ENCODE measurements around the gene GPR158.
"Not testable (repeated sequence)": the region's sequence is repeated elsewhere in the genome, so short reads cannot be mapped to it uniquely, and the experiment has no call there.

The GPR158 gene

DNA sequence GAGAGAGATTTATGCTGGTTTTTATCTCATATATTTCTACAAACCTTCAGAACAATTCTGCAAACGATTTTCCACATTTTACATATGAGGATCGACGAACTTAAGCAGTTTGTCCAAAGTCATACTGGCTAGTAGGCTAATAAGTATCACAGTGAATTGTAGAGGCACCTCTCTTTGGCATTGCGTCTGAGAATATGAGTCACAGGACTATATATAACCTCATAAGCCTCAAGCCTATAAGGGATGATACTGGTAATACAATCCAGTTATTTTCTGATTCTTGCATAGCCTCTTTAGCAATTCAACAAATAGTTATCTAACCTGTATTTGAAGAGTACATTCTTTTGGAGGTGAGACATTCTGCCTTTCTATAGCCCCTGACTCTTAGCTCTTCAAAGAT is 129.8 kb downstream of the GPR158 start:
- no peak for DNase-seq

DNA sequence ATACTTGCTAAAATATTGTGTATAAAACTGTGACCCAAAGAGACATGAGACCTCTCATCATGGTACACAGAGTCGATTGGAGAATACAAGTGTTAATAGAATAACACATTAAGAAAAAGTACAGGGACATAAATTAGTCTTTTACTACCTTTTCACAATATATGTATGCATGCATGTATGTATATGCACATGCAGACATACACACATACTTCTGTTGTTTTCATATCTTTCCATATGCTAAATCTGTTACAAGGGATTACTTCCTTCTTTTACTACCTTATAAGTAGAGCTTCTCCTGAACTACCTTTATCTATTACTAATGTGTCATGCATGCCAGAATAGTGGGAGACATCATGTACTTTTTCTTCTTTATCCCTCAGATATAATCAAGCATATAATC is 131.6 kb downstream of the GPR158 start:
- DNase-seq, result no peak

DNA sequence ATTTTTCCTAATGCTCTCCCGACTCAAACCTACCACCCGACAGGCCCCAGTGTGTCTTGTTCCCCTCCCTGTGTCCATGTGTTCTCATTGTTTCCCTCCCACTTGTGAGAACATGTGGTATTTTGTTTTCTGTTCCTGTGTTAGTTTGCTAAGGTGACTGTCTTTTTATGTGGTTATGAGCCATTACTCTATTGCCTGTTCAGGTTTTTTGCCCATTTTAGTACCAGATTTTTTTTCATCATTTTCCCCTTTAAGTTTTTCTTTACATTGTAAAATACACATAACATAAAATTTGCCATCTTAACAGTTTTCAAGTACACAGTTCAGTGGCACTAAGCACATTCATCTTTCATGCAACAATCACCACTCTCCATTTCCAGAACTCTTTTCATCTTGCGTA is 133.5 kb downstream of the GPR158 start:
- no peak for DNase-seq

DNA sequence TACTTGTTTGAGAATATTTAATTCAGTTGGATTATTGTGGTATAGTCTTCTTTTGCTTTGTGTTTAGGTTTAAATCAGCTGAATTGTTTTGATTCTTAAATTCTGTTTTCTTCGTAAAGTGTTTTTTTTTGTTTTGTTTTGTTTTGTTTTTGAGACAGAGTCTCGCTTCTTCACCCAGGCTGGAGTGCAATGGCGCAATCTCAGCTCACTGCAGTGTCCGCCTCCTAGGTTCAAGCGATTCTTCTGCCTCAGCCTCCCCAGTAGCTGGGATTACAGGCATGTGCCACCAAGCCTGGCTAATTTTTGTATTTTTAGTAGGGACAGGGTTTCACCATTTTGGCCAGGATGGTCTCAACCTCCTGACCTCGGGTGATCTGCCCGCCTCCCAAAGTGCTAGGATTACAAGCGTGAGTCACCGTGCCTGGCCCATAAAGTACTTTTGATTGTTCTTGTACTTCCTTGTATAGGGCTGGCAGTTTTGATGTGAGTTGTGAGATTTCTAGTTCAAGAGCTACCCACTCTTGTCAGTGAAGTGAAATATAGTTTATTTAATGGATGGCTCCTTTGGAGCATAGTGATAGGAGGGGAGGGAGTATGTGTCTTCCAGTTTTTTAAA is 142.9 kb downstream of the GPR158 start:
- not testable (repeated sequence) for DNase-seq

DNA sequence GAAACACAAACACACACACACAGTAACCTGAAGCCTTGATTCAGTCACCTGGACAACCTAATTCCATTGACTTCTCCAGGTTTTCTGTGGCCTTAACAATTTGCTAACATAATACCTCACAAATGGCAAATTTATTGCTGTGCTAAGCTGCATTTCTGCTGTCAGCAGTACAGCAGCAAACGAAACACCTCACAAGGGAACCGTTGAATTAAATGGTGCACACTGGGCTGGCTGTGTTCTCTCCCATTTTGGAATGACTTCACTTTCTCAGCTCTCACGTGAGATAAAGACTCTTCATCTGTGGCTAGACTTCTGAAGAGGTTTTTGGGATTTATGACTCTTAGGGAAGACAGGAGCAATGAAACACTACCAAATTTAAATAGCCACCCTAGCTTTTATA is 152.5 kb downstream of the GPR158 start:
- peak; percentile 4 for DNase-seq

DNA sequence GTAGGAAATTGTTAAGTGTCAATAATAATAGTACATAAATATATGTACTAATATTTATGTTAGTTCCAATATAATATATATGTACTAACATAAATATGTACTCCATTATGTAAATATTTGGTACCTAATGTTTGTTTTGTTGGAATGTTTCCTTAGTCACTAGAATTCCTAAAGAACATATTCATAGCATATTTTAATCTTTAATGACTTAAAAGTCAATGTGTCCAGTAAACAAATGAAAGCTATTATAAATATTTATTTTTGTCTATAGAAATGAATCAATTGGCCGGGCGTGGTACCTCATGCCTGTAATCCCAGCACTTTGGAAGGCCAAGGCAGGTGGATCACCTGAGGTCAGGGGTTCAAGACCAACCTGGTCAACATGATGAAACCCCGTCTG is 153.6 kb downstream of the GPR158 start:
- no peak for DNase-seq

DNA sequence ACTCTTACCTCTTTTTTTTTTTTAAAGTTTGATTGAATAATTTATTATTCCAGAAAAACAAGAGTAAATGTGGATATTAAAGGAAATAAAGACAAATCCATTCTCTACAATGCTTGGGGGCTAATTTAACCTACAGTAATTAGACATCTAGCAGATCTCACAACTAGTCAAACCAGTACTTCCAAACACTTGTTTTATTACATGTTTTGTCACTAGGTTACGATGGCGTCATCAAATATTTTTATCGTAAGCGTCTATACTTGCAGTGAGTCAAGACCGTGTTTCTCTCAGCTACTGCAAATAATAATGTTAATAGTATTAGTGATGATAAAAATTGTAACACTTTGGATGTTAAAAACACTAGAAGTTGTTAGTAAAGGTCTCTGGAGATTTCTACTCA is 154.8 kb downstream of the GPR158 start:
- DNase-seq, result not testable (repeated sequence)

DNA sequence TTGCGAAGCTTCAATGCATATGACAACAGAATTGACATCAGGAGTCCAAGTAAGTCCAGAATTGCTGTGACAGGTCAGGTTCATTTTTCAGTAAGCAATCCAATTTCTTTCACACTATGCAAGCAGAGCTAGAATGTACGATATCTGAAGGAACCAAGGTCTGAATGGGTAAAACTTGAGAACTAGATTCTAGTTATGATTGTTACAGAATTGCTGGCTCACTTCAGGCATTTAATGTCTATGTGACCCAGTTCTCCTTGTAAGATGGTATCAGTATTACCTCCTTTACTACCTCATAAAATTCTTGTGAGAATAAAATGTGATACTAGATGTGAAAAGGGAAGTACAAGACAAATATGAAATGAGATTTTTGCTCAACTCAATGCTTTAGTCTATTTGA is 159.6 kb downstream of the GPR158 start:
- no peak for DNase-seq

DNA sequence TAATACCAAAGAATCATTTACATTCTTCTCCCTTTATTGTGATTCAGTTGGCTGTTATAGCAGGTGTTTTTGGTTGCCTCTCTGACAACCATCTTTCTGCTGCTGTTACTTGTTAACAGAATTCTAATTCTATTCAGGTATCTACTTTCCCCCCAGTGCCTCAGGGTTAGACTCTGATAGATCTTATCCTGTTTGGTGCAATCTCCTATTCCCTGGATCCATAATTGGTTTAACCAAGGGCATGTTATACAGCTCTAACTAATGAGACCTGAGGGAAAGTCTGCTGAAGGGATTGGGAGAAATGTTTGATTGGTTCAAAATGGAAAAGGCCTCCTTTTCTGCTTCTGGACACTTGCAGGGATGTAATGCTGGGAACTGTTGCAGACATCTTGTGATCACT is 161.5 kb downstream of the GPR158 start:
- DNase-seq, result no peak

DNA sequence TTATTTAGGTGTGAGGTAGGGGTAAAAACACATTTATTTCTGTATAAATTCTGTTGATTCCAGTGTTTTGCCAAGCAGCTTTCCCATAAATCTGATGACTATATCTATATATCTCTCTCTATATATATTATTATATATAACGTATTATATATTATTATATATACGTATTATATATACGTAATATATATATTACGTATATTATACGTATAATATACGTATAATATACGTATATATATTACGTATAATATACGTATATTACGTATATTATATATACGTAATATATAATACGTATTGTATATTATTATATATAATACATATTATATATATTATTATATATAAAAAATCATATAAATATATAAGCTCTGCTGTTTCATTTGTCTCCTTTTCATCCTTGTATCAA is 163.5 kb downstream of the GPR158 start:
- peak; percentile 12 for DNase-seq

DNA sequence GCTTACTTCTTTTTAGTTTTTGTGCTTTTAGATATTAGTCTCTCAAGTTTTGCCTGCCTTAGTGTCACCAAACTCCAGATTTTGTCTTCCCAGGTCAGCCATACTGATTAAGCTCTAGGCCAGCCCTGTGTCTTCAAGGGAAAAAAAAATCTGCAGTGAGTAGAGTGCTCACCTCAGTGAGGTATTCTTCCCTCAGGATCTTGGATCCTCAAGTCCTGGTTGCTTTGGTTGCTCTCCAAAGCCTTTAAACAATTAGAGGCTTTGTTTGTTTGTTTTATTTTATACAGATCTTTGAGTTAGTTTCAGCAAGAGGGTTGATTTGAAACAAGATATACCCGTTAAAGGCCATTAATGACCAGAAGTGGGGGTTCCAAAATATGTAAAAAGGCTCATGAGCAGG is 165.2 kb downstream of the GPR158 start:
- no peak for DNase-seq

DNA sequence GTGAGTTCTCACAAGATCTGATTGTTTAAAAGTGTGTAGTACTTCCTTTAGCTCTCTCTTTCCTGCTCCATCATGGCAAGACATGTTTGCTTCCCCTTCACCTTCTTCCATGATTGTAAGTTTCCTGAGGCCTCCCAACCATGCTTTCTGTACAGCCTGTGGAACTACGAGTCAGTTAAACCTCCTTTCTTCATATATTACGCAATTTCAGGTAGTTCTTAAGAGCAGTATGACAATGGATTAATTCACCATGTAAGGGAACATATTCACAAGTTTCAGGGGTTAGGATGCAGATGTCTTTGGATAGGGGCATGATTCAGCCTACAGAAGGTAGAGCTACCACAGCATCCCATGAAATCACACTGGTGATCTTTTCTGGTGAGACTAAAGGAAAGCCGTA is 174.7 kb downstream of the GPR158 start:
- no peak for DNase-seq

DNA sequence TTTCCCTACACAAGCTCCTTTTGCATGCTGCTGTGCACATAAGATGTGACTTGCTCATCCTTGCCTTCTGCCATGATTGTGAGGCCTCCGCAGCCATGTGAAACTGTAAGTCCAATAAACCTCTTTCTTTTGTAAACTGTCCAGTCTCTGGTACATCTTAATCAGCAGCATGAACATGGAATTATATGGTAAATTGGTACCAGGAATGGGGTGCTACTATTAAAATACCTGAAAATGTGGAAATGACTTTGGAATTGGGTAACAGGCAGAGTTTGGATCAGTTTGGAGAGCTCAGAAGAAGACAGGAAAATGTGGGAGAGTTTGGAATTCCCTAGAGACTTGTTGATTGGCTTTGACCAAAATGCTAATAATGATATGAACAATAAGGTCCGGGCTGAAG is 181.8 kb downstream of the GPR158 start:
- DNase-seq, result no peak

DNA sequence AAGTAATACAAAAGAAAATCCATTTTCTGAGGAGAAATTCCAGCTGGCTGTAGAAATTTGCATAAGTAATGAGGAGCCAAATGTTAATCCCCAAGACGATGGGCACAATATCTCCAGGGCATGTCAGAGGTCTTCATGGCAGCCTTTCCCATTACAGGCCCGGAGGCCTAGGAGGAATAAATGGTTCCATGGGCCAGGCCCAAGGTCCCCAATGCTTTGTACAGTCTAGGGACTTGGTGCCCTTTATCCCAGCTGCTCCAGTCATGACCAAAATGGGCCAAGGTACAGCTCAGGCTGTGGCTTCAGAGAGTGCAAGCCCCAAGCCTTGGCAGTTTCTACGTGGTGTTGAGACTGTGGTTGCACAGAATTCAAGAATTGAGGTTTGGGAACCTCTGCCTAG is 182.5 kb downstream of the GPR158 start:
- DNase-seq, result no peak

DNA sequence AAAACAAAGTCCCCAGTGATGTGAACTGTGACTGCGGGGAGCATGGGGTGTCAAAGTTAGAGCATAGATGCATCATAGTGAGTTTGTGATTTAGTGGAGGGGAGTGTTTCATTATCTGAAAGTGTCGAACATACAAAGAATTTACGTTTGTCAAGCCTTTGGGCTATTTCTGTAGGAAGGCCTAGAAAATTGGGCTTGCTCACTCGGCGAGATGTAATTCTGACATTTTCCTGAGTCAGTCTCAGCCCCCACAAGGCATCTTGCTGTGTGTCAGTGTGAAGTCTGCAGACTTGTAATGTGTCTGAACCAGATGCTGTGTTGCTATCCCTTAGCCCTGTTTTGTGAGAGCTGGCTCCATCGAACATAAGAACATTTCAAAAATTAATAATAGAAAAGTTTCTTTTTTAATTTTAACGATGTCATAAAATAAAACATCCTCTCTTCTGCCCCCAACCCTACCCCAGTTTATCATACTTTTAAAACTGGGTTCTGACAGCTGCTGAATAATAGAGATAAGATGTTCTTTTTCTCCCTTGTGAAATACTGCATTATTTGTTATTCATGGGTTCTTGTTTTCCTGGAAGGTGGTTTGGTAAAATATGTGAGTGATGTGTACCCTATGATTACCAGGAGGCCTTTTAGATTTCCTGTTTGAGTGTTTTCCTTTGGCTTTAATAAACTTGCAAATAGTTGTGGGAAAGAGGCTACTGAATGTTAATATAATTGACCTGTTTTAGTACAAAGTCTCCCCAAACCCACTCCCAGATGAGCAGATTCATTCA is 207.4 kb downstream of the GPR158 start:
- peak; percentile 52 for DNase-seq

DNA sequence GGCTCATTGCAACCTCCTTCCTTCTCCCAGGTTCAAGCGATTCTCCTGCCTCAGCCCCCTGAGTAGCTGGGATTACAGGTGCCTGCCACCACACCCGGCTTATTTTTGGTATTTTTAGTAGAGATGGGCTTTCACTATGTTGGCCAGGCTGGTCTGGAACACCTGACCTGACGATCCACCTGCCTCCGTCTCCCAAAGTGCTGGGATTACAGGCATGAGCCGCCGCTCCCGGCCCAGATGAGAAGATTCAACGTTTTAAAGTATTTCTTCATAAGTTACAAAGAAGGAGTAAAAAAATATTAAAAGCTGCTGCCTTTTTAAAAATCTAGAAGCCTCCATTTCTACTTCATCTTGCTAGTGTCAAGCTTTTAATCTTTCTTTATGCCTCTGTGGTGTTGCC is 208.1 kb downstream of the GPR158 start:
- DNase-seq, result not testable (repeated sequence)

DNA sequence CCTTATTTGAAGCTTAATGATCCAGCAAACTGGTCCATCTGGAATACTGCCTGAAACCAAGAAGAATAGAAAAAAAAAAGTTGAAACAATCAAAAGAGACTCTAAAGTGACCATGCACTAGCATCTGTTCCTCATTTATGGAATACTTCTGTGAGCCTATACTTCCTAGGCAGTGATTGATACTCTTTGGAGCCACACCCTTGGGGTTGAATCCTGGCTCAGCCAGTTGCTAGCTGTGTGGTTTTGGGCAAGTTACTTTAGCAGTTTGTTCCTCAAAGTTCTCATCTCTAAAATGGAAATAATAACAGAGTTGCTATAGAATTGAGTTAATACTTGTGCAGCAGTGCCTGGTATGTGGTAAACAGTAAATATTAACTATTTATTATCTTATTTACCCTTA is 208.9 kb downstream of the GPR158 start:
- DNase-seq, result peak; percentile 57

DNA sequence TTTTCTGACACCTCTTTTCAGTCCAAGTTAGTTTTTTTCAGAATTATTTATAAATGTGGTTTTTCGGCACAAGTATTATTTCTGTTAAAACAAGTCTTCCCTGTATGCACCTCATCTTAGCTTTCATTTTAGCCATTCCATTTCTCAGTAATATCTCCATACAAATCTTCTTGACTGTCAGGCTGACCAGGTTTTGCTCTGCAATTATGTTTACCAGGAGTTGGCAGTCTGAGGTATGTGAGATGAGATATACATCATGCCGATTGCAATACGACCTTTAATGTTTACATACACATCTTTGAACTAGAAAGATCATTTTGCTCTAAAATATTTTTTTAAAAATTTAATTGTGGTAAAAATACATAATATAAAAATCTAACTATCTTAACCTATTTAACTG is 209.8 kb downstream of the GPR158 start:
- DNase-seq, result no peak

DNA sequence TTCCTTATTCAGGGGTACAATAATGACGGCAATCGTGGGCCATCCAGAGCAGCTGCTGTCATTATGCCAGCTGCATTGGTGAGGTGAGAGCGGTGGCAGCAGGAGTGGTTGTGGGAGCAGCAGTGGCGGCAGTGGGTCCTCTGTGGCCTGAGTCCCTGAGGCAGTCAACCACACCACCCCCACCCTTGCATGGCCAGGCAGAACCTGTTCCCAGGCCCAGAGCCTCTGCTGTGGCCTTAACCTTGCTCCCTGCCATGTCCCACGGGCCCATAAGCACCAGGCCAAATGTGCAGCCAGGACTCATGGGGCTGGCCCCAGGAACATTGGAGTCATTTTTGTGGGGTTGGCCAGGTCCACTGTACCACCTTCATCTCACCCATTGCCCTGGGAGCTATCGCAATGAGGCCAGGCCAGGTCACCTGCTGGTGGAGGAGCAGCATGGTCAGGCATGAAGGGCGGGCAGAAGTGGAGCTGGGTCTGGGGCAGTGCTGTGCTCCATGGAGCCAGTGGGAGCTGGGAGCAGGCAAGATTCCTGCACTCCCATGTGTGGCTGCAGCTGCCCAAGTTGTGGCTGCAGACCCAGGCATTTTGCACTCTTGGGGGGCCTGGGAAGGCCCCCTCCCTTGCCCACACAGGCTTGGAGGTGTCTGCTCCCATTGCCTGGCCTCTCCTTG is 213.5 kb downstream of the GPR158 start:
- DNase-seq, result no peak

DNA sequence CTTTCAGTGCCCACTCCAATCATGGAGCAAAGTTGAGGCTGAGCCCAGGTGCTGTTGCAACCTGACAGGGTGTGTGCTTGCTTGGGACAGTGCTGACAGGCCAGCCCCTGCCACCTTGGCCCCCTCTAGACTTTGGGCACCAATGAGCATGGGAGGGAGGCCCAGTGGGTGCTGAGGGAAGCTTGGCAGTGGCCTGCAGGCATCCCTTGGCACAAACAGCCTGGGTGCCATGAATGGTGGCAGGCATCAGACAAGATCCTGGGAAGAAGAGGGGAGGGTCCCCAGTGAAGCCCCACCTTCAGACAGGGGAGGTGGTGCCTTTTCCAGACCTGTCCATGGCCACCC is 214.0 kb downstream of the GPR158 start:
- no peak for DNase-seq

DNA sequence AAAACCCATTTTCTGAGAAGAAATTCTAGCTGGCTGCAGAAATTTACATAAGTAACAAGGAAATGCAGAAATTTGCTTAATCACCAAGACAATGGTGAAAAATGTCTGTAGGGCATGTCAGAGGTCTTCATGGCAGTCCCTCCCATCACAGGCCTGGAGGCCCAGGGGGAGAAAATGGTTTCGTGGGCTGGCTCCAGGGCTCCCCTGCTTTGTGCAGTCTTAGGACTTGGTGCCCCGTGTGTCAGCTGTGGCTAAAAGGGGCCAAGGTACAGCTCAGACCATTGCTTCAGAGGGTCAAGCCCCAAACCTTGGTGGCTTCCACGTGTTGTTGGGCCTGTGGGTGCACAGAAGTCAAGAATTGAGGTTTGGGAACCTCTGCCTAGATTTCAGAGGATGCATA is 215.9 kb downstream of the GPR158 start:
- no peak for DNase-seq

DNA sequence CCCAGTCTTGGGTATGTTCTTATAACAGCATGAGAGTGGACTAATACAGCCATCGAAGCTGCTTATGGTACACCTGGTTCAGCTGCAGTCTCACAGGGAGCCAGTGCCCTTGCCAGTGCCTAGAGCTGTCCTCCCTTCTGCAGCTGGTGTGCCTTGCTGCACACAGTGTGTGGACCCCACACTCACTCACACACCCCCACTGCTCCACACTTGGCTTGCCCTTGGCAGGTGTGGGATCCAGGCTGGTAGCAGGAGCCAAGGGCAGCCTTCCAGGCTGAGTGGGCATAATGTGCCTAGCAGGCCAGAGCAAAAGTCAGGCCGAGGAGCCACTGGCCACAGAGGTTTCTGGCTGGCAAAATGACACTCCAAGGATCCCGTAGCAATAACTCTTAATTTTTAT is 217.3 kb downstream of the GPR158 start:
- DNase-seq, result no peak

DNA sequence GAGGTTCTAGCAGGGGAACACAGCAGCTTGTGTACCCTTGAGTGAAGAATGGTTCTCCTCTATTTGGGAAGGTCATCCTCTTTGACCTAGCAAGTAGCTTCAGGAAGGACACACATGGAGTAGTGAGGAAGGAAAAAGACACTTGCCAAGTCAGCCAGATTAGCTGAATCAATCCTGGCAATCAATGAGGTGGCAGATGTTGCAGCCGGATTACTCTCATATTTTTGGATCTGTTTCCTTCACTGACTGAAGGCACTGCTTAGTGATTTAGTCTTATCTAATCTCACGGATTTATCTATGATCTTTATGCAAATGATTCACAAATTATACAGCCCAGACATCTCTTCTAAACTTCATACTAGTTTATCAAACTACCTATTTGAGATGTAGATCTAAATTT is 218.8 kb downstream of the GPR158 start:
- no peak for DNase-seq

DNA sequence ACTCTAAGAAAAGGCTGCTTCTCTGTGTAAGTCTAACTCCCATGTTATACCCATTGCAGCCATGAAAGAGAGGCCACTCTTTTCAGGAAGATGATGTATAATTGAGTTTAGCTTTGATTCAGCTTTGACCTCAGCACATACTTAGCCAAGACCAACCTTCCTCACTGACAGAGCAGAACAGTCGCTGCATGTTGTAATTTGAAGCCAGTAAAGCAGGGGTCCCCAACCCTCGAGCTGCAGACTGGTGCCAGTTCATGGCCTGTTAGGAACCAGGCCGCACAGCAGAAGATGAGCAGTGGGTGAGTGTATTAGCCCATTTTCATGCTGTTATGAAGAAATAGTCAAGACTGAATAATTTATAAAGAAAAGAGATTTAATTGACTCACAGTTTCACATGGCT is 223.9 kb downstream of the GPR158 start:
- DNase-seq, result no peak

DNA sequence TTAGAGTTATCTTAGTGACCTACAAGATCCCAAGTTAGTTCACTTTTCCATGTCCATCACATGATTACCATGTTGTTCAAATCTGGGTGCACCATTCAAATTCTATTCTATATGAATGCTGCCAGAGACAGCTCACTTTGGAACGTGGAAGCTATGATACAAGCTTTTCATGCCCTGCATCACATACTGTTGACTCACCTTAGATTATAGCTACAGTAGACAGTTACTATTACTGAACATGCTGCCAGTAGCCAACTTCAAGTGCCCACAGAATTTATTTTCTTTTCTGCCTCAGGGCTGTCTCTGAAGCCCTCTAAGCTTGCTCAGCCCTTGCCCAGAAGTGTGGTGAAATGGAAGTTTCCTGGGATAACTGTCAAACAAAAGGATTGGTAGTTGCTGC is 231.1 kb downstream of the GPR158 start:
- no peak for DNase-seq
